NCI-H345 (cell line): Measurements from ENCODE around the gene TMEM63A.
A peak's percentile ranks its signal among the peaks of the same experiment; 100 is the strongest.
"Not testable (repeated sequence)": the region's sequence is repeated elsewhere in the genome, so short reads cannot be mapped to it uniquely, and the experiment has no call there.

ENCODE experiments used
- DNase-seq: peaks from one replicate; lab custom pipeline; 2025; lab: John Stamatoyannopoulos, UW

The TMEM63A gene

GRCh38 chr1:225881959-225882693, at the start of gene TMEM63A:
TMEM63A (minus strand) TSS chr1:225882380; CDS start chr1:225877580, 4,800 bp downstream.
- DNase-seq, result no peak

GRCh38 chr1:225931270-225932136, 49.3 kb upstream of the TMEM63A start:
- no peak for DNase-seq

- no peak for DNase-seq
Observed at GRCh38 chr1:225930566-225930965, 48.4 kb upstream of the TMEM63A start.

- not testable (repeated sequence) for DNase-seq
Observed at GRCh38 chr1:225929462-225929861, 47.3 kb upstream of the TMEM63A start.

GRCh38 chr1:225928186-225929175, 46.3 kb upstream of the TMEM63A start:
- no peak for DNase-seq

- no peak for DNase-seq
Observed at GRCh38 chr1:225926551-225927113, 44.5 kb upstream of the TMEM63A start.

GRCh38 chr1:225923692-225924555, 41.7 kb upstream of the TMEM63A start, which contains the start of gene PYCR2:
PYCR2 (minus strand) TSS chr1:225924250; CDS start chr1:225924110, 140 bp downstream.
- DNase-seq, result peak; percentile 96

GRCh38 chr1:225923381-225923691, 41.2 kb upstream of the TMEM63A start:
- no peak for DNase-seq

- DNase-seq, result peak; percentile 94
Observed at GRCh38 chr1:225921734-225922709, 39.8 kb upstream of the TMEM63A start.

GRCh38 chr1:225919906-225920305, 37.7 kb upstream of the TMEM63A start:
- peak; percentile 73 for DNase-seq

- DNase-seq, result no peak
Observed at GRCh38 chr1:225918280-225918679, 36.1 kb upstream of the TMEM63A start.

GRCh38 chr1:225917536-225917935, 35.4 kb upstream of the TMEM63A start:
- no peak for DNase-seq

- DNase-seq, result no peak
Observed at GRCh38 chr1:225917101-225917500, 34.9 kb upstream of the TMEM63A start.

GRCh38 chr1:225915538-225915991, 33.4 kb upstream of the TMEM63A start:
- DNase-seq, result peak; percentile 52

GRCh38 chr1:225914947-225915346, 32.8 kb upstream of the TMEM63A start:
- no peak for DNase-seq

- DNase-seq, result no peak
Observed at GRCh38 chr1:225914391-225914790, 32.2 kb upstream of the TMEM63A start.

- no peak for DNase-seq
Observed at GRCh38 chr1:225911191-225912130, 29.3 kb upstream of the TMEM63A start.

- no peak for DNase-seq
Observed at GRCh38 chr1:225909477-225909876, 27.3 kb upstream of the TMEM63A start.
